Thyroid gland (tissue), 4 donors: Measurements from ENCODE around the gene DOCK10.

ENCODE experiments used
- CTCF ChIP-seq, 6 experiments: fragments of 200-600 bp in 3 of 6; fragments of 450-650 bp in 3 of 6; sonication (generic) in 3 of 6; IDR thresholded peaks; one replicate each; pipeline ENCODE4 v1.5.1; 2016 to 2019; ENCODE audit warnings: antibody characterized with exemption in 6 of 6, mild to moderate bottlenecking in 2 of 6, inconsistent platforms in 1 of 6, moderate library complexity in 1 of 6
- POLR2A ChIP-seq, 2 donors: fragments of 450-650 bp; IDR thresholded peaks; one replicate each; pipeline ENCODE4 v1.6.1; 2017; ENCODE audit warnings: antibody characterized with exemption in 2 of 2, mild to moderate bottlenecking in 2 of 2, moderate library complexity in 1 of 2

DNA sequence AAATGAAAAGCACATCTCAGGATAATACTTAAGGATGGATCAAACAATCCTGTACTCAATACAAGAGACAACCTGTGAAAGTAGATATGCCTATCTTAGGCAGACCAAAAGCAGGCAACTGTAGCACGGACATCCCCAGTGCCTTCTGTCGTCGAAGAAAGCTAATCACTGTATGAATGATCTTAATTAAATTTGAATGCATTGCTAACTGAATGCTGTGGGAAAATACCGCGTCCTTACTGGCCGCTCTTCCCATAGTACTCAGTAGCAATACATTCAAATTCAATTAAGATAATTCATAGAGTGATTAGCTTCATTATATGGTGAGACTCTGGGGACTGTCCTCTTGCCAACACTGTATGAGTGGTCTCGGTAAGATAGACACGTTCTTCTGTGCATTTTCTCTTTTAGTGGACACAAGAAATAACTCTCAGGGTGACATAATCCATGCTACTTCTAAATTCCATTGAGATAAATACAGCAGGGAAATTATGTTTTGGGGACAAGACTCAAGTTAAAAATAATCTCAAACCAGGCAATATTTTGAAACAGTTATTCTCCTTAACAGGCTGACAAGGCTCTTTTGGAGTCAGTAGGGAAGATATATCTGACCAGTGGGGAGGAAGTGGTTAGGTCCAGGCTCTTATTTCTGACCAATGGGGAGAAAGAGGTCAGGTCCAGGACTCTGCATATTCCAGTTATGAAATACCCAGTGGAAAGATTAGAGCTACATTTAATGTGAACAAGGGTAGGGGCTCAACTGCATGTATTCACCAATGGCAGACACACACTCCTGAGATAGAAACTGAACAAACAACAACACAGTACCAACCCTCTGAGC, 97.3 kb downstream of the DOCK10 start:
- no peak for TF ChIP-seq CTCF (IDR thresholded peaks at IDR 0.05)
- no peak for TF ChIP-seq POLR2A (IDR thresholded peaks at IDR 0.05)
